ENCODE results near the gene CNIH1.

Gene CNIH1

DNA sequence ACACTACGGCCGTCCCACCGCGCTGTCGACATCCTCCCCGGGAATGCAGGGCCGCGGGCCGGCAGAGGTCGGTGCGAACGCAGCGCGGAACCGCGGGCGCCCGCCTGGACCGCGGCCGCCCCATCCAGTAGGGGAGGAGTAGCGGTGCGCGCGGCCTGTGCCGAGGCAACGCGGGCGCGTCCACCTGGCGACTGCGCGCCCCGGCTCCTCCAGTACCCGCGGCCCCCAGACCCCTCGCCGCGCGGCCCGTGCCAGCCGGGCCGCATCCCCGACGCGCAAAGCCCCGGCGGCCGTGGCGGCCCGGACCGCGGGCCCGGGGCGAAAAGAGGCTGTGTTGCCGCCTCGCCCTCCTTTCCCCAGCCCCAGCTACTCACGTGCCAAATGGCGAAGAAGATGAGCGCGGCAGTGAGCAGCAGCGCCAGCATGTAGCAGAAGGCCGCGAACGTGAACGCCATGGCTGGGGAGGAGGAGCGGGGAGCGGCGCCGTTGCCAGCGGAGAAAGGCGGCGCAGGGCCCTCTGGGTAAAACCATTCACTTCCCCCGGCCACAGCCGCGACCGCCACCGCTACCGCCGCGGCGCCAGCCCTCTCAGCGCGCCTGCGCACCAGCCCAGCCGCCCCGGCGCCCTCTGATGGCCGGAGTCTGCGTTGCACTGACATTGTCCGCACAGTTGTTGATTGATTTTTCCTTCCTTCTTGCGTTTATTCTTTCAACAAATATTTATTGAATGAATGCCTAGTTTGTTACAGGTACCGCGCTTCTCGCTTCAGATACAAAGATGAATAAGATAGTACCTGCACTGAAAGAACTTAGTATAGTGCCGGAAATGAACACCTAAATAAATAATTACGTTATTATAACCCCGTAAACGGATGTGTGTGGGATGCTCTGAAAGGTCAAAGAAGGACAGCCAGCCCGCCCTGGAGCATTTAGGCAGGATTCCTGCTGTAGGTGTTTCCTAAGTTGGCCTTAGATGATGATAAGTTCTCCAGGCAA lies at the start of gene CNIH1:
CNIH1 (minus strand) TSS at position 502 of the 996 bp plus-strand sequence; CDS start at position 455, 47 bp downstream.
- H3K9me3 ChIP-seq (ENCODE audit: low read length): no peaks in the 10 kb centered on the region
- H3K36me3 ChIP-seq (ENCODE audit: insufficient read depth, low read length): no peaks in the 10 kb centered on the region
- peak within 1 kb of the TSS; percentile 93 for H3K9ac ChIP-seq (ENCODE audit: low read length)
- H3K4me1 ChIP-seq (ENCODE audit: insufficient read depth, low read length): peaks cover 31% of the 10 kb centered on the region
- H3K27ac ChIP-seq (ENCODE audit: low read depth, low read length): peak within 1 kb of the TSS; percentile 63
- H3K4me3 ChIP-seq (ENCODE audit: low read depth in 1 of 2, low read length in 2 of 2): peak within 1 kb of the TSS; percentile 48 to 82
- H3K27me3 ChIP-seq (ENCODE audit: control insufficient read depth in 1 of 2, insufficient read depth in 2 of 2, low read length in 2 of 2): no peaks in the 10 kb centered on the region

DNA sequence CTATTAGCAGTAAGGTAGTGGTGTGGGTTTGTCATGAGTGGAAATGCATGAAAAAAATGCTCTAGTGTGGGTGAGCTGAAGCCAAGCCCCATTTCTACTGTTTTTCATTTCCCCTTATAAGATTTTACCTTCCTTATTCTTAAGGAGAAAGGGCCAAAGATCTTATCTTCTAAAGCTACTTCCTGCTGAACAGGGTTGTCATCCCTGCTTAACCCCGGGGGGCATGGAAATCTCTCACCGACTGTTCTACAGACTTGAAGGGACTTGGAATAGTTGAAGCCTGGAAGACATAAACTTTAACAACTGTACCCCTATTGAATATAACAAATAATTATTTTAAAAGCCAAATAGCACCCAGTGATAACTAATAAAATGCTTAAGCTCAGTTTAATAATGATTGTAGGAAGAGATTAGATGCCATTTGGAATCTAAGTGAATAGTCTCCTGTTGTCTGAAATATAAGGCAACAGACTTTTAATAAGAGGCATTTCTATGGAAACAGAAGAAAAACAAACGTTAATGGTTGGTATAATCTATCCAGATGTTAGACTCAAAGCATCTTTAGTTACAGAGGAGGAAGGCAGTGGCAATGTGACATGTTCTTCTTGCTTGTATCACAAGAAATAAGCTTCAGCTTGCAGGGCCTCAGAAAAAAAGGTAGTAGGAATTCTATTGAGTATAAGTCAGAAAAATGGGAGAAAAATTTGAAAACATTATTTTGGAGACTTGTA lies 49.4 kb upstream of the CNIH1 start:
- Histone ChIP-seq H3K27ac (ENCODE audit: low read depth, low read length) (no peak overlapping the region), H3K36me3 (ENCODE audit: insufficient read depth, low read length) (no peaks in the 10 kb centered on the region), H3K9me3 (ENCODE audit: low read length) (no peaks in the 10 kb centered on the region), H3K4me1 (ENCODE audit: insufficient read depth, low read length) (peaks cover 27% of the 10 kb centered on the region), H3K27me3 (ENCODE audit: control insufficient read depth in 1 of 2, insufficient read depth in 2 of 2, low read length in 2 of 2) (no peaks in the 10 kb centered on the region), H3K4me3 (ENCODE audit: low read depth in 1 of 2, low read length in 2 of 2) (no peak overlapping the region), H3K9ac (ENCODE audit: low read length) (no peak overlapping the region)

DNA sequence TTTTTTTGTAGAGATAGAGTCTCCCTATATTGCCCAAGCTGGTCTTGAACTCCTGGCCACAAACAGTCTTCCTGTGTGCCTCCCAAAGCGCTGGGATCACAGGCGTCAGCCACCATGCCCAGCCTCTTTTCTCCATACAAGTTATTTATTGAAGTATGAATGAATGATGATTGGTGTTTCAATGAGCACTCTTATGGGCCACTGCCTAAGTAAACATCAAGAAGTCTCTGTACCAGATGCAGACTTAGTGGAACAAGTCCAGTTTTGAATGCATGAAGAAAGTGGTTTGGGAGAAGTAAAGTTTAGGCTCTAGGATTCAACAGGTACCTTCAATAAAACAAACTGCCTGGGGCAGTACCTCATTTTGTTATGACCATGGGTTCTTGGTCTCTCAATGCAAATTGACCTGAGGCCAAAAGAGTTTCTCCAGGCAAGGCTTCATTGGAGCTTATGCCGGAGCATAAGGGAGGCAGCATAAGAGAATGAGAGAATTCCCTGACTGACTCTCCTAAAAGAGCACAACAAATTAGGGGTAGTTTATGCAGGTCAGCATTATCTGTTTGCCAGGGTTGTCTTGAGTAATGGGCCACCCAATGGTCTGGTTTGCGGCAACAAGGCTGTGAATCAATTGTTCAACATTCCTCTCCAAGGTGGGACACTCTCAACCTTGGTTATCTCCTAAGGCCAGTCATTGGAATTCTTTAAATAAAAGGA lies 48.7 kb upstream of the CNIH1 start:
- H3K4me3 ChIP-seq (ENCODE audit: low read depth in 1 of 2, low read length in 2 of 2): peak overlapping the region; percentile 82 to 96

DNA sequence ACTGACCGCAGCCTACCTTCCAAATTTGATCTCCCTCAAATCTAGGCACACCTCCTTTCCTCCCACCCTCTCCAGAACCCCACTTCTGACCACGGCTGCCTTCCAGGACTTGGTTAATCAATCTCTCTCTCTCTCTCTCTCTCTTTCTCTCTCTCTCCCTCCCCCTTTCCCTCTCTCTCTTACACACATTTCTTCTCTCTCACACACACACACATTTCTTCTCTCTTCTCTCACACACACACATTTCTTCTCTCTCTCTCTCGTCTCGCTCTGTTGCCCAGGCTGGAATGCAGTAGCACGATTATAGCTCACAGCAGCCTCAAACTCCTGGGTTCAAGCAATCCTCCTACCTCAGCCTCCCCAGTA lies 48.1 kb upstream of the CNIH1 start:
- Histone ChIP-seq H3K27ac (ENCODE audit: low read depth, low read length) (peak overlapping the region; percentile 71), H3K4me1 (ENCODE audit: insufficient read depth, low read length) (peaks cover 27% of the 10 kb centered on the region), H3K36me3 (ENCODE audit: insufficient read depth, low read length) (no peaks in the 10 kb centered on the region)

More for the DNA sequence above, 48.7 kb upstream of the CNIH1 start:
- Histone ChIP-seq H3K27me3 (ENCODE audit: control insufficient read depth in 1 of 2, insufficient read depth in 2 of 2, low read length in 2 of 2) (no peaks in the 10 kb centered on the region), H3K9me3 (ENCODE audit: low read length) (no peaks in the 10 kb centered on the region), H3K27ac (ENCODE audit: low read depth, low read length) (peak overlapping the region; percentile 71), H3K36me3 (ENCODE audit: insufficient read depth, low read length) (no peaks in the 10 kb centered on the region), H3K4me1 (ENCODE audit: insufficient read depth, low read length) (peaks cover 27% of the 10 kb centered on the region), H3K9ac (ENCODE audit: low read length) (no peak overlapping the region)

DNA sequence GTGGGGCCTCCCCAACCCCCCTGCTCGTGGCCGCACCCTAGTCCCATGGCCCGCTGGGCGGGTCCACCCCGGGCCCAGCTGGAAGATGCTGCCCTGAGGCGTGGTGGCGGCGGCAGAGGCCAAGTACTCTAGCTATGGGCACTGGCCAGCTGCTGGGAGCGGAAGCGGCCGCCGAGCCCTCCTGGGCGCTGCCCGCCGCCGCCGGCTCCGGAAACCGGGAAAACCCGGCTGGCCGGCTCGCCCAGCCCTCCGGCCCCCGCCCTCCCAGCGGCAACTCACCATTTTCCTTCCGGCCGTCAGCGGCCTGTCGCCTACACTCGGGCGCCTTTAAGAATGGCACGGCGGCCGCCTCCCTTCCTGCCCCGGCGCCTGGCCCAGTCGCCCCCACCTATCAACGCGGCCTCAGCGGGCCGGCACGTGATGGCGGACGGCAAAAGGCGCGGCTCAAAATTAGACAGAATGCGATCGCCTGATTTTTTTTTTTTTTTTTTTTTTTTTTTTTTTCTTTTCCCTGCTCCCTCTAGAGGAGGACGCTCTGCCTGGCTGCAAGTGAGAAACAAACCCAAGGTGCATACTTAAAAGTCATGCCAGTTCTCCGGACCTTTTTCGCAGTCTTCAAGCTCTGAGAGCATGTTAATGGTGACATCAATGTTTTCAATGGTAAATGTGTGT lies 47.6 kb upstream of the CNIH1 start, which contains the start of gene GMFB:
GMFB (minus strand) TSS at position 335 of the 672 bp plus-strand sequence; CDS start at position 282, 53 bp downstream.
- Histone ChIP-seq H3K4me3 (ENCODE audit: low read depth in 1 of 2, low read length in 2 of 2) (peak within 1 kb of the TSS; percentile 82 to 96), H3K27me3 (ENCODE audit: control insufficient read depth in 1 of 2, insufficient read depth in 2 of 2, low read length in 2 of 2) (no peaks in the 10 kb centered on the region), H3K9ac (ENCODE audit: low read length) (peak within 1 kb of the TSS; percentile 98), H3K27ac (ENCODE audit: low read depth, low read length) (peak within 1 kb of the TSS; percentile 95), H3K4me1 (ENCODE audit: insufficient read depth, low read length) (peaks cover 27% of the 10 kb centered on the region), H3K9me3 (ENCODE audit: low read length) (no peaks in the 10 kb centered on the region), H3K36me3 (ENCODE audit: insufficient read depth, low read length) (no peaks in the 10 kb centered on the region)

More for the DNA sequence above, 48.1 kb upstream of the CNIH1 start:
- peak overlapping the region; percentile 74 for H3K9ac ChIP-seq (ENCODE audit: low read length)
- no peaks in the 10 kb centered on the region for H3K27me3 ChIP-seq (ENCODE audit: control insufficient read depth in 1 of 2, insufficient read depth in 2 of 2, low read length in 2 of 2)
- H3K9me3 ChIP-seq (ENCODE audit: low read length): no peaks in the 10 kb centered on the region
- H3K4me3 ChIP-seq (ENCODE audit: low read depth in 1 of 2, low read length in 2 of 2): peak overlapping the region; percentile 82 to 96

DNA sequence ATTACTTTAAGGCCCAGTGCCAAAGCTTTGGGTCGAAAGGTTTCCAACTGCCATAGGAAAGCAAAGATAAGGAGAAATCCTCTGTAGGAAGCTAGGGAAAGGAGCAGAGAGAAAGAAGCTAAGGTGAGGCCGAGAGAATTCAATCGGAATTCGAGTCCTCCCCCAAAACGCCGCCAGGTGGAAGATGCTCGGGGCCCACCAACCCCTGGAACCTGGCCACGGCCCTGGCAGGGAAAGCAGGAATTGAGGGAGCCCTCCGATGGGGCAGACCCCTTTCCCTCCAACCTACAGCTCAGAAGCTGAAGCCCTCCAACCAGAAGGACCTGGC lies 47.1 kb upstream of the CNIH1 start:
- Histone ChIP-seq H3K27ac (ENCODE audit: low read depth, low read length) (peak overlapping the region; percentile 95), H3K9me3 (ENCODE audit: low read length) (no peaks in the 10 kb centered on the region), H3K4me3 (ENCODE audit: low read depth in 1 of 2, low read length in 2 of 2) (peak overlapping the region; percentile 82 to 96), H3K4me1 (ENCODE audit: insufficient read depth, low read length) (peaks cover 27% of the 10 kb centered on the region), H3K27me3 (ENCODE audit: control insufficient read depth in 1 of 2, insufficient read depth in 2 of 2, low read length in 2 of 2) (no peaks in the 10 kb centered on the region), H3K9ac (ENCODE audit: low read length) (peak overlapping the region; percentile 98), H3K36me3 (ENCODE audit: insufficient read depth, low read length) (peaks cover 1% of the 10 kb centered on the region)

DNA sequence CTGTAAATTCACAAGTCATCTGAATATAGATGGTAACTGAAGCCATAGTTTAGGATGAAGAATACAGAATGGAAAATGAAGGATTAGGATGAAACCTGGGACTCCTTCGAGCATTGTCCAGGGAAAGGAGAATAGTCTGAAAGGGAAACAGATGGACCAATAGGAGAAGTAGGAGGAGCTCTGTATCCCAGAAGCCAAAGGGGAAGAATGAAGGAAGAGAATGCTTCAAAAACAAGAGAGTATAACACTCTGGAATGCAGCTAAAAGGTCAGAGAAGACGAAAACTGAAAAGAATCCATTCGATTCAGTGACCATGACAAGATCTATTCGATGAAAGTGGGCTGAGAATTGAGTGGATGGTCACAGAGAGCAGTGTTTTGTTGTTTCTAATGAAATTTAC lies 46.6 kb upstream of the CNIH1 start:
- Histone ChIP-seq H3K4me1 (ENCODE audit: insufficient read depth, low read length) (peaks cover 27% of the 10 kb centered on the region), H3K4me3 (ENCODE audit: low read depth in 1 of 2, low read length in 2 of 2) (peak overlapping the region; percentile 82 to 96), H3K36me3 (ENCODE audit: insufficient read depth, low read length) (peaks cover 5% of the 10 kb centered on the region), H3K9ac (ENCODE audit: low read length) (peak overlapping the region; percentile 98), H3K27me3 (ENCODE audit: control insufficient read depth in 1 of 2, insufficient read depth in 2 of 2, low read length in 2 of 2) (no peaks in the 10 kb centered on the region), H3K27ac (ENCODE audit: low read depth, low read length) (peak overlapping the region; percentile 95), H3K9me3 (ENCODE audit: low read length) (no peaks in the 10 kb centered on the region)

DNA sequence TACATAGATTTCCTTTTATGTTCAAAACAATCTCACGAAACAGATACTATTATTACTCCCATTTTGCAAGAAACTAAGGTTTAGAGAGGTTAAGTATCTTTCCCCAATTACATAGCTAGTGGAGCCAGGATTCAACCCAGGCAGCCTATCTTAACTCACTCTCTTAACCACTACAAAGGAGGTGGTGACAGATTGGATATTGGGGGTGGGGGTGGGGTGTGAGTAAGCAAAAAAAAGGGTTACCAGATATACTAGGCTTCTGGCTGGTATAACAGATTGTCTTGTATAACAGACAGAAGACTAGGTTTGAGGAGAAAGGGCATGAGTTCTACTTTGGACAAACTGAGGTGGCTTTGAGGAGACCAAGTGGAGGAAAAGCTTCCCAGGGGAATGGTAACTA lies 45.5 kb upstream of the CNIH1 start:
- Histone ChIP-seq H3K27ac (ENCODE audit: low read depth, low read length) (no peak overlapping the region), H3K4me3 (ENCODE audit: low read depth in 1 of 2, low read length in 2 of 2) (no peak overlapping the region)

DNA sequence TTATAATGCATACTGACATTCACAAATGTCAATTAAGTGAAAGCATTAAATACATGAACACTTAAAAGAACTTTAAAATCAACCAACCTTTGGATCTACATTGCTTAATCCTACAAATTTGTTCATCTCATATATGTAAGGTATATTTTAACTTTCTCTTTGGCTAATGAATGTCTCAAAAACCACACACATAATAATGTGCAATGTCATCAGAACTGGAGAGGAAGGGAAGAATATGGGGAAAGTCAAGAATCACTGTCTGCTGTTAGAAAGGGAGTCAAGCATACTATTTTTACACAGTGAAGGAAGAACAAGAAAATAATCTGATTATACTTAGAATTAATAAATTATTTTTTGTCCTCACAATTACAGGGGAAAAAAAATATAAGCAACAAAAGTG lies 42.7 kb upstream of the CNIH1 start:
- H3K9ac ChIP-seq (ENCODE audit: low read length): no peak overlapping the region
- H3K36me3 ChIP-seq (ENCODE audit: insufficient read depth, low read length): peaks cover 16% of the 10 kb centered on the region
- no peaks in the 10 kb centered on the region for H3K27me3 ChIP-seq (ENCODE audit: control insufficient read depth in 1 of 2, insufficient read depth in 2 of 2, low read length in 2 of 2)
- no peak overlapping the region for H3K27ac ChIP-seq (ENCODE audit: low read depth, low read length)
- H3K4me1 ChIP-seq (ENCODE audit: insufficient read depth, low read length): peaks cover 17% of the 10 kb centered on the region
- no peaks in the 10 kb centered on the region for H3K9me3 ChIP-seq (ENCODE audit: low read length)
- no peak overlapping the region for H3K4me3 ChIP-seq (ENCODE audit: low read depth in 1 of 2, low read length in 2 of 2)

More for the DNA sequence above, 45.5 kb upstream of the CNIH1 start:
- no peaks in the 10 kb centered on the region for H3K27me3 ChIP-seq (ENCODE audit: control insufficient read depth in 1 of 2, insufficient read depth in 2 of 2, low read length in 2 of 2)
- H3K36me3 ChIP-seq (ENCODE audit: insufficient read depth, low read length): peaks cover 7% of the 10 kb centered on the region
- no peaks in the 10 kb centered on the region for H3K9me3 ChIP-seq (ENCODE audit: low read length)
- no peak overlapping the region for H3K9ac ChIP-seq (ENCODE audit: low read length)
- H3K4me1 ChIP-seq (ENCODE audit: insufficient read depth, low read length): peaks cover 27% of the 10 kb centered on the region

DNA sequence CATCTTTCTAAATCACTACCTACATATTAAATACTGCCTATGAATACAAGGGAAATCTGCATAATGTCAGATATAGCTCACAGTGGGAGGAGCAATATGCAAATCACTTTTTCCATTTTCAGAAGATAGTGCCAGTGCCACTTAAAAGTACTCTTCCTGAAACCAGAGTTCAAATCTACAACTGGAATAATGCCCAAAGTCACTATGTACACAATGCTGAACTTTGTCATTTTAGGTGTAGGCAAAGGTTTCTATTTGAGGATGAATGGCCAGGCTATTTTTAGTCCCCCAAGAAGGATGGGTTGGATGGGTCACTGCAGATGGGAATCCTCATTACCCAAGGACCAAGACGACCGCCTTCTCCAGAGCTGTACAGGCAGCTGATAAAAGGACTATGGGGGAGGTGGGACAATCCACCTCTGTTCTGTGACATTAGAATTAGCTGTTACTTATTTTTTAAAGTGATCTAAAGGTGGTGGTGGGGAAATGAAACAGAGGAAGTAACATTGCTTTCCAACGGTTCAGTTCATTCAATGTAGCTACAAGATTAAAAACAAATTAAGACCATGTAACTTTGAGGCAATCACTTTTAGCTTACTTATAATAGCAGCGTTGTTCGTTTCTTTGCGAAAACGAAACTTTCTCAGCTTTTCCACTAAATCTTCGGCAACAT lies 42.0 kb upstream of the CNIH1 start:
- Histone ChIP-seq H3K4me3 (ENCODE audit: low read depth in 1 of 2, low read length in 2 of 2) (no peak overlapping the region), H3K4me1 (ENCODE audit: insufficient read depth, low read length) (peaks cover 17% of the 10 kb centered on the region), H3K9ac (ENCODE audit: low read length) (no peak overlapping the region), H3K27ac (ENCODE audit: low read depth, low read length) (no peak overlapping the region), H3K9me3 (ENCODE audit: low read length) (no peaks in the 10 kb centered on the region), H3K36me3 (ENCODE audit: insufficient read depth, low read length) (peaks cover 21% of the 10 kb centered on the region), H3K27me3 (ENCODE audit: control insufficient read depth in 1 of 2, insufficient read depth in 2 of 2, low read length in 2 of 2) (no peaks in the 10 kb centered on the region)

Measured in muscle layer of colon (tissue), 2 donors.